HG03571 (cell line): Measurements from ENCODE around the gene TMF1.

Experiments
- ATAC-seq: cut with Tn5 transposase; IDR thresholded peaks from one replicate; pipeline ENCODE4 v1.9.1; 2021; ENCODE audit not compliant: unreplicated experiment

TMF1 gene, protein sequence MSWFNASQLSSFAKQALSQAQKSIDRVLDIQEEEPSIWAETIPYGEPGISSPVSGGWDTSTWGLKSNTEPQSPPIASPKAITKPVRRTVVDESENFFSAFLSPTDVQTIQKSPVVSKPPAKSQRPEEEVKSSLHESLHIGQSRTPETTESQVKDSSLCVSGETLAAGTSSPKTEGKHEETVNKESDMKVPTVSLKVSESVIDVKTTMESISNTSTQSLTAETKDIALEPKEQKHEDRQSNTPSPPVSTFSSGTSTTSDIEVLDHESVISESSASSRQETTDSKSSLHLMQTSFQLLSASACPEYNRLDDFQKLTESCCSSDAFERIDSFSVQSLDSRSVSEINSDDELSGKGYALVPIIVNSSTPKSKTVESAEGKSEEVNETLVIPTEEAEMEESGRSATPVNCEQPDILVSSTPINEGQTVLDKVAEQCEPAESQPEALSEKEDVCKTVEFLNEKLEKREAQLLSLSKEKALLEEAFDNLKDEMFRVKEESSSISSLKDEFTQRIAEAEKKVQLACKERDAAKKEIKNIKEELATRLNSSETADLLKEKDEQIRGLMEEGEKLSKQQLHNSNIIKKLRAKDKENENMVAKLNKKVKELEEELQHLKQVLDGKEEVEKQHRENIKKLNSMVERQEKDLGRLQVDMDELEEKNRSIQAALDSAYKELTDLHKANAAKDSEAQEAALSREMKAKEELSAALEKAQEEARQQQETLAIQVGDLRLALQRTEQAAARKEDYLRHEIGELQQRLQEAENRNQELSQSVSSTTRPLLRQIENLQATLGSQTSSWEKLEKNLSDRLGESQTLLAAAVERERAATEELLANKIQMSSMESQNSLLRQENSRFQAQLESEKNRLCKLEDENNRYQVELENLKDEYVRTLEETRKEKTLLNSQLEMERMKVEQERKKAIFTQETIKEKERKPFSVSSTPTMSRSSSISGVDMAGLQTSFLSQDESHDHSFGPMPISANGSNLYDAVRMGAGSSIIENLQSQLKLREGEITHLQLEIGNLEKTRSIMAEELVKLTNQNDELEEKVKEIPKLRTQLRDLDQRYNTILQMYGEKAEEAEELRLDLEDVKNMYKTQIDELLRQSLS

GRCh38 chr3:69051756-69052471, at the start of gene TMF1:
TMF1 (minus strand) TSS chr3:69052333; CDS start chr3:69052086, 247 bp downstream.
- ATAC-seq, result peak; percentile 96

- ATAC-seq, result no peak
Measured at GRCh38 chr3:69099576-69099975, 47.4 kb upstream of the TMF1 start.

GRCh38 chr3:69097407-69098086, 45.4 kb upstream of the TMF1 start:
- no peak for ATAC-seq

- no peak for ATAC-seq
Measured at GRCh38 chr3:69096299-69096698, 44.2 kb upstream of the TMF1 start.

DNA sequence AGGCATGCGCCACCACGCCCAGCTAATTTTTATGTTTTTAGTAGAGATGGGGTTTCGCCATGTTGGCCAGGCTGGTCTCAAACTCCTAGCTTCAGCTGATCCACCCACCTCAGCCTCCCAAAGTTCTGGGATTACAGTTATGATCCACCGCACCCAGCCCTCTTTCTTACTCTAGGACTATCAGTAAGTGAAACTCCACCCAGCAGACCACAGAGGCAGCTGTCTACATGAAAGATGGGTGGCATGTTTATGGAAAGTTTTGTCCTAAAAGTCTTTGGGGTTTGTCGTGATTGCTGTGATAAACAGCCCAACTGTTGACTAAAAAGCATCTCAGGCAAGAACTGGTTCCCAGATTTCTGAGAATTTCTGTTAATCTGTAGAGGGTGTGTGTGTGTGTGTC, 43.5 kb upstream of the TMF1 start:
- no peak for ATAC-seq

GRCh38 chr3:69094467-69095205, 42.5 kb upstream of the TMF1 start:
- no peak for ATAC-seq

GRCh38 chr3:69092030-69092516, 39.9 kb upstream of the TMF1 start:
- peak; percentile 64 for ATAC-seq

- ATAC-seq, result no peak
Measured at GRCh38 chr3:69091389-69092029, 39.4 kb upstream of the TMF1 start.

- ATAC-seq, result no peak
Measured at GRCh38 chr3:69090021-69090420, 37.9 kb upstream of the TMF1 start.

- ATAC-seq, result peak; percentile 30
Measured at GRCh38 chr3:69088063-69088462, 35.9 kb upstream of the TMF1 start.

DNA sequence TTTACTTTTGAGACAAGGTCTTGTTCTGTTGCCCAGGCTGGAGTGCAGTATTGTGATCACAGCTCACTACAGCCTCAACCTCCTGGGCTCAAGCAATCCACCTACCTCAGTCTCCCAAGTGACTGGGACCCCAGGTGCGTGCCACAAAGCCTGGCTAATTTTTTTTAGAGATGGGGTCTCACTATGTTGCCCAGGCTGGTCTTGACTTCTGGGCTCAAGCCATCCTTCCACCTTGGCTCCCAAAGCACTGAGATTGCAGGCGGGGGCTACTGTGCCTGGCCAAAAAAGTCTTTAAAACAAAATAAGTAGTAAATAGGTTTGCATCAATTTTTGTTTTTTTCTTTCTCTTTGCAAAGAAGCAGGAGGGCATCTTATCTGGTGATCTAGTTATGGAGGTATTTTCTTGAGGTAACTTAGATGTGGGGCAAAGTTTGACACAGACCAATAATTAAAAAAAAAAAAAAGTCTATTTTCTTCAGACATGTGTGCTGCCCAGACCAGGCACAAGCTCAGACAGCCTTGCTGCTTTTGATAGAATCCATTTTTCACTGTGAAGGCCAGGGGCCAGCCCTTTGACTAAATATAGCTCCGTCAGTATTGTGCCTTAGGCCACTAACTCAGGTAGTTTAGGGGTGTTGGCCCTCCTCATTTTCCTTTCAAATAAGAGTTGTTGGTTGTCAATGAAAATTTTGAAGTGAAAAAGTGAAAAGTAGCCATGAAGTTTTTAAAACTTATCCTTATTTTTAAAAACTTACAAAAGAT, 35.1 kb upstream of the TMF1 start:
- no peak for ATAC-seq

DNA sequence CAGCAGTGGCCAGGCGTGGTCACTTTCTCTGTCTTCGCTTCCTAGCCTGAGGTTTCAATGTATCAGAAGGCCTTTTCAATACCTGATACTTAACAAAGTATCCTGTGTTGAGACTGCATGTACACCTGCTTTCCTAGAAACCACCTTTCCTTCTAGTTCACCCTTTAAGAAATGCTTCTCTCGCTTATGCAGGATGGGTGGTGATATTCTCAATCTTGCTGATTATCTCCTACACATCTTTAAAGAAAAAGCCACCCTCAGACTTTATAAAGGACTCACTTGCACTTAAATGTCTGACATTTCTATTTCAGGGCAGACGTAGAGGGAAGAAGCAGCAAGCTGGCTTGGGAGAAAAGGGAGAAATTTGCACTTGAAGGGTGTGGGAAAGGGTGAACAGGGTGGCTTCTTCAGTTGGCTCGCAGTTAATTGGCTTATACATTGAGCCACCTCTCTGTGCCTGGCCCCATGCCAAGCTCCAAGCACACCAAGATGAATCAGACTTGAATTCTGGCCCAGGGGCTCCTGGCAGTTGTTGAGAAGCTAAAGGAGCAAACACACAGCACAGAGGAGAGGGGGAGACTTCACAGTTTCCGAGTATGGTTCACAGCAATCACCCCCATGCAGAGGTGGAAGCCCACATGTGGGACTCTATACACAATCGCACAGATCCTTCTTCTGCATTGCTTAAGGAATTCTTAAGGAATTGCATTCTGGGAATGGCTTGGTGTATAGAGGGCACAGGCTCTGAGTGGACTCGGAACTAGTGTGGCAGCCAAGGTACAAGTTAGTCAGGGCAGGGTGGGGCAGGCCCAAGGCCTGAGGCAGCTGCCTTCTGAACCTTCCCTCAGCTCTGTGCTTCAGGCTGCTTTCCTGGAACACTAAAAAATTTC, 33.9 kb upstream of the TMF1 start:
- ATAC-seq, result no peak

DNA sequence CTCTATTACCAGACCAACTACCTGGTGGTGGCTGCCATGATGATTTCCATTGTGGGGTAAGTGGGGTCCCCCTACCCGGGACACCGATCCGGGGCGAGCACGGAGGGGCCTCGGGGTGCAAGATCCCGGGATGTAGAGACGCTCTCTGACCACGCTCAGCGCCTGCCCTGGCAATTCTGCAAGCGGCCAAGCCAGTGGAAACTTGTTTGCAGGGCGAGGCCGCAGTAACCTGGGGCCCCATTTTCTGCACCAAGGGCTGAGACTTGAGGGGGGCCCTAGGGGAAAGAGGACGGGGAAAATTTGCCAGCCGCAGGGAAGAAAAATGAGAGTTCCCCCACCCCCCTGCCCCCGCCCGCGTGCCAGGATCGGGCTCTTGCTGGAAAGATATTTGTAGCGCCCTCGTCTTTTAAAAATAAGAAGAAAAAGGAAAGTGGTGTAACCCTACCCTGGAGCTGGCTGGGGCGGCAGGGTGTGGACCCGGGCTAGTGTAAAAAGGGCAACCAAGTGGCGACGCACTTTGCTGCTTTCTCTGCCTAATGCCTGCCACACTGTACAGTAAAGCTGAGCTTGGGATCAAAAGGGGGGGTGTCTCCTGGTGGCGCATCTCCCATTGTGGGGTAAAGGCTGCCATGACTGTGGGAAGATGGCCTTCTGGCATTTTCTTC, 33.2 kb upstream of the TMF1 start:
- ATAC-seq, result no peak

DNA sequence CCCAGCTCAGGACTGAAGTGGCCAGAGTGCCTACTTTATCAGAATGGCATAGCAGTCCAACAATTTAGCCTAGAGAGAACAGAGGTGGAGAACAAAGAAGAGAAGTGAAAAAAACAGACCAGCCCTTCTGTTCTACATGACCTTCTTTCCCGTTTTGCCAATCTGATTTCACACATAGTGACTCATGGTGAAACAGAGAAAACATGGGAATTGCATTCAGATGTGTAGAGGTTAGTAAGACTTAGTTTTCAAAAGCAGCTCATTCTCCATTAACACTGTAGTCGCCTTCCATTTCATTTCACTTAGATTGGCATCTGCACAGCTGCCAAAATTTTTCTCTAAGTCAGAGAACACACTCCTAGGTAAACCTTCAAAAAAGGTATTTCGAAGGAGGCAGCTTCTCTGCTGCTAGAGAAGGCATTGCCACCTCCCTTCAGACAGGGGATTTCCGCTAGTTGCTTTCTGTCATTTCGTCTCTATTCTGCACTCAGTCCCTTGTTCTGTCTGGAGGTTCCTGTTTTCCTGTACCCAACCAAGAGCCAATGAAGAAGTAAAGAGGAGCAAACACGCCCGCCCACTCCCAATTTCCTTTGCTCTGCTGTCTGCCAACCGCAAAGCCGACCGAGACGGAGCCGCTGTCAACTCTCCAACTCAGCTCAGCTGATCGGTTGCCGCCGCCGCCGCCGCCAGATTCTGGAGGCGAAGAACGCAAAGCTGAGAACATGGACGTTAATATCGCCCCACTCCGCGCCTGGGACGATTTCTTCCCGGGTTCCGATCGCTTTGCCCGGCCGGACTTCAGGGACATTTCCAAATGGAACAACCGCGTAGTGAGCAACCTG, 32.4 kb upstream of the TMF1 start, which contains the start of gene ARL6IP5:
Gene ARL6IP5, plus strand, starts transcription at position 612 of the 842 bp plus-strand sequence. Its CDS starts 111 bp downstream, at position 723.
- peak; percentile 47 for ATAC-seq

- peak; percentile 63 for ATAC-seq
Measured at GRCh38 chr3:69082805-69083204, 30.7 kb upstream of the TMF1 start.

GRCh38 chr3:69082361-69082760, 30.2 kb upstream of the TMF1 start:
- ATAC-seq, result no peak
